ENCODE results near the gene VCP.

DNA sequence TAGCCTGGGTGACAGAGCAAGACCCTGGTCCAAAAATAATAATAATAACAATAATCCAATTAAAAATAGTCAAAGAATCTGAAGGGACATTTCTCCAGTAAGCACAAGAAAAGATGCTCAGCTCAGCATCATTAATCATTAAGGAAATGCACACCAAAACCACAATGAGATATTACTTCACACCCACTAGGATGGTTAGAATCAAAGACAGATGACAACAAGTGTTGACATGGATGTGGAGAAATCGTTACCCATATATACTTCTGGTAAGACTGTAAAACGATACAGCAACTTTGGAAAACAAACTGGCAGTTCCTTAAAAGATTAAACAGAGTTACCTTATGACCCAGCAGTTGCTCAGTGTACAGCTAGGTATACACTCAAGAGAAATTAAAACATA, 12.7 kb upstream of the VCP start:
- TF ChIP-seq CTCF (IDR thresholded peaks at IDR 0.05) (no peak), POLR2A (IDR thresholded peaks at IDR 0.05) (no peak)
